ENCODE data around the gene FBLN2. TPM values are rescaled to one million over a fixed set of nuclear protein-coding genes. Genes with fewer than 3 reads are reported as not detected.

The FBLN2 gene
- total RNA-seq, 3 donors from 2014 or later (not counting 1 experiment from before 2014, with no cell fraction given), result 0.61 to 2.7 (median 1.6) TPM

DNA sequence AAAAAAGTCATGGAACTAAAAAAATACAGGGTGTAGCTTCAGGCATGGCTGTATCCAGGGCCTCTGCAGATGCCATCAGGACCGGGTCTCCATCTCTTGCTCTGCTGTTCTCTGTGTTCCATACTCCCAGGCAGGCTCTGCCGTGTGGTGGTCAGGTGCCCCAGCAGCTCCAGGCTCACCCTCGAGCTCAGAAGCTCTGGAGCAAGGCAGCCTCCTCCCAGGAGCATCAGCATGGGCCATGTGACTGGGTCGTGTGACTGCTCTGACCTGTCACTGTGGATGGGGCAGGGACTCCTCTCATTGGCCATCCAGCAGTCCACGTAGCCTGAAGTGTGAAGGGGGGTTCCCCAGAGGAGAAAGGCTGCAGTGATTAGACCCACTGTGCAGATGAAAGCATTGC, 8.5 kb downstream of the FBLN2 start:
- H3K4me3 ChIP-seq (ENCODE audit: low read length), result no peak overlapping the region
- no peaks in the 10 kb centered on the region for H3K36me3 Mint-ChIP-seq
- TF ChIP-seq, protein P1, sequence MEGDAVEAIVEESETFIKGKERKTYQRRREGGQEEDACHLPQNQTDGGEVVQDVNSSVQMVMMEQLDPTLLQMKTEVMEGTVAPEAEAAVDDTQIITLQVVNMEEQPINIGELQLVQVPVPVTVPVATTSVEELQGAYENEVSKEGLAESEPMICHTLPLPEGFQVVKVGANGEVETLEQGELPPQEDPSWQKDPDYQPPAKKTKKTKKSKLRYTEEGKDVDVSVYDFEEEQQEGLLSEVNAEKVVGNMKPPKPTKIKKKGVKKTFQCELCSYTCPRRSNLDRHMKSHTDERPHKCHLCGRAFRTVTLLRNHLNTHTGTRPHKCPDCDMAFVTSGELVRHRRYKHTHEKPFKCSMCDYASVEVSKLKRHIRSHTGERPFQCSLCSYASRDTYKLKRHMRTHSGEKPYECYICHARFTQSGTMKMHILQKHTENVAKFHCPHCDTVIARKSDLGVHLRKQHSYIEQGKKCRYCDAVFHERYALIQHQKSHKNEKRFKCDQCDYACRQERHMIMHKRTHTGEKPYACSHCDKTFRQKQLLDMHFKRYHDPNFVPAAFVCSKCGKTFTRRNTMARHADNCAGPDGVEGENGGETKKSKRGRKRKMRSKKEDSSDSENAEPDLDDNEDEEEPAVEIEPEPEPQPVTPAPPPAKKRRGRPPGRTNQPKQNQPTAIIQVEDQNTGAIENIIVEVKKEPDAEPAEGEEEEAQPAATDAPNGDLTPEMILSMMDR (IDR thresholded peaks at IDR 0.05), result no peak
- H3K4me1 ChIP-seq (ENCODE audit: control insufficient read depth, insufficient read depth, low read length), result no peaks in the 10 kb centered on the region
- no peaks in the 10 kb centered on the region for H3K9me3 ChIP-seq (ENCODE audit: control insufficient read depth, insufficient read depth, low read length)
- DNase-seq (no peak), ATAC-seq (peak; percentile 15 to 44 (median 38))
- H3K27ac Mint-ChIP-seq, result no peak overlapping the region
- no peak overlapping the region for H3K27ac ChIP-seq (ENCODE audit: low read length)
- peaks cover 6 to 15% of the 10 kb centered on the region in 2 donors for H3K27me3 Mint-ChIP-seq (ENCODE audit: low read depth in 2 of 2)
- intact Hi-C loops (cut with micrococcal nuclease), result no loop called here
- 71% methylated on average over 5 of the region's 5 CpGs for WGBS (ENCODE audit: insufficient coverage)
- H3K9me3 Mint-ChIP-seq, result no peaks in the 10 kb centered on the region
- H3K36me3 ChIP-seq (ENCODE audit: control insufficient read depth, insufficient read depth, low read length), result no peaks in the 10 kb centered on the region
- peaks cover 0 to 7% of the 10 kb centered on the region in 2 donors for H3K4me1 Mint-ChIP-seq
- no peak overlapping the region for H3K4me3 Mint-ChIP-seq
- no peaks in the 10 kb centered on the region for H3K27me3 ChIP-seq (ENCODE audit: control insufficient read depth, insufficient read depth, low read length)

DNA sequence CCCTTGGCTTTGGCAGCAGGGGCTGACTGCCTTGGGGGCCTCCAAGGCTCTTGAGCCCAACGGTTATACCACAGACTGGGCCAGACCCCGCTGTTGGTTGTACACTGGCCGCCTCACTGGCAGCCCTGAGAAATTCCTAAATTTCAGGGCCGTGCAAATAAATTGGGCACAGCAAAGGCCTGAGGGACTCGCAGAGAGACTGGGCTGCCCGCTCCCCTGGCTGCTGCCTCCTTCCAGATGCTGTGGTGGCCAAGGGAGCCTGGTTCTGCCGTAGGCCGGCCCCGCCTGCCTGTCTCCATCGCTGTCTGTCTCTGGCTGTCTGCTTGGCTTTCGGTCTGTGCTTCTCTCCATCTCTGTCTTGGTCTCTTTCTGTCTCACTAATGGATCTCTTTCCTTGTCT, 9.0 kb downstream of the FBLN2 start:
- intact Hi-C loops (cut with micrococcal nuclease), result no loop called here
- 92% methylated on average over 11 of the region's 11 CpGs for WGBS (ENCODE audit: insufficient coverage)
- Mint-ChIP-seq H3K9me3 (no peaks in the 10 kb centered on the region), H3K4me3 (no peak overlapping the region), H3K27me3 (ENCODE audit: low read depth in 2 of 2) (peaks cover 6 to 15% of the 10 kb centered on the region in 2 donors), H3K27ac (no peak overlapping the region), H3K4me1 (peaks cover 0 to 7% of the 10 kb centered on the region in 2 donors), H3K36me3 (no peaks in the 10 kb centered on the region)
- ATAC-seq (no peak), DNase-seq (no peak)
- Histone ChIP-seq H3K27ac (ENCODE audit: low read length) (no peak overlapping the region), H3K36me3 (ENCODE audit: control insufficient read depth, insufficient read depth, low read length) (no peaks in the 10 kb centered on the region), H3K9me3 (ENCODE audit: control insufficient read depth, insufficient read depth, low read length) (no peaks in the 10 kb centered on the region), H3K27me3 (ENCODE audit: control insufficient read depth, insufficient read depth, low read length) (no peaks in the 10 kb centered on the region), H3K4me1 (ENCODE audit: control insufficient read depth, insufficient read depth, low read length) (no peaks in the 10 kb centered on the region), H3K4me3 (ENCODE audit: low read length) (no peak overlapping the region)
- TF ChIP-seq, protein P1 (IDR thresholded peaks at IDR 0.05), result no peak

DNA sequence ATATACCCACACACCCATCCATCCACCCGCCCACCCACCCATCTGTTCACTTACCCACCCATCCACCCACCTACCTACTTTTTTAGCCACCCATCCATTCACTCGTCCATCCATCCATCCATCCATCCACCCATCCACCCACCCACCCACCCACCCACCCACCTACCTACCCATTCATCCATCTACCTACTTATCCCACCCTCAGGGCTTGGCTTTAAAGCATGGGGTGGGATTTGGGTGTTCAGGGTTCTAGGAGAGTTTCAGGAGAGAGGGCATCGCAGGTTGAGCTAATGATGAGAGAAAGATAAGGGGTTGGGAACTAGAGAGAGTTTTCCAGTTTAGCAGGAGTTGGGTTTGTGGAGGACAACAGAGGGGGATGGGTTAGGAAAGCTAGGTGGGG, 9.7 kb downstream of the FBLN2 start:
- H3K27me3 Mint-ChIP-seq (ENCODE audit: low read depth in 2 of 2), result peaks cover 6 to 15% of the 10 kb centered on the region in 2 donors

More for the DNA sequence above, 9.7 kb downstream of the FBLN2 start:
- ATAC-seq, result no peak
- Histone ChIP-seq H3K9me3 (ENCODE audit: control insufficient read depth, insufficient read depth, low read length) (no peaks in the 10 kb centered on the region), H3K27ac (ENCODE audit: low read length) (no peak overlapping the region), H3K27me3 (ENCODE audit: control insufficient read depth, insufficient read depth, low read length) (no peaks in the 10 kb centered on the region), H3K36me3 (ENCODE audit: control insufficient read depth, insufficient read depth, low read length) (no peaks in the 10 kb centered on the region), H3K4me1 (ENCODE audit: control insufficient read depth, insufficient read depth, low read length) (no peaks in the 10 kb centered on the region), H3K4me3 (ENCODE audit: low read length) (no peak overlapping the region)
- no peaks in the 10 kb centered on the region for H3K36me3 Mint-ChIP-seq
- H3K27ac Mint-ChIP-seq, result no peak overlapping the region
- DNase-seq, result no peak
- no peaks in the 10 kb centered on the region for H3K9me3 Mint-ChIP-seq
- TF ChIP-seq, protein P1 (IDR thresholded peaks at IDR 0.05), result no peak
- WGBS (ENCODE audit: insufficient coverage), result 83% methylated on average over 2 of the region's 3 CpGs
- intact Hi-C loops (cut with micrococcal nuclease), result no loop called here
- peaks cover 0 to 7% of the 10 kb centered on the region in 2 donors for H3K4me1 Mint-ChIP-seq
- H3K4me3 Mint-ChIP-seq, result no peak overlapping the region
